HL-60 (cell line): Measurements from ENCODE around the gene RIPK3.

Source experiments
- DNase-seq, 2 experiments: peaks; one replicate each; pipeline ENCODE4 v3.0.0-alpha.2; 2010 to 2020; ENCODE audit warnings: low read depth in 1 of 2, low spot score in 1 of 2
- H3K27ac ChIP-seq: fragments of 250-450 bp; sonication (Bioruptor Pico); replicated peaks from 2 replicates; pipeline ENCODE4 v1.5.1; 2020; ENCODE audit warnings: mild to moderate bottlenecking, moderate library complexity
- H3K27me3 ChIP-seq: fragments of 250-450 bp; sonication (Bioruptor Pico); 2 replicates; pipeline ENCODE4 v1.5.1; 2021; ENCODE audit warnings: mild to moderate bottlenecking, moderate library complexity; ENCODE audit not compliant: insufficient read depth, poor library complexity, severe bottlenecking
- H3K4me3 ChIP-seq: replicated peaks from 2 replicates; pipeline ENCODE4 v1.5.1; 2011; ENCODE audit warnings: mild to moderate bottlenecking, control low read depth, low read length; ENCODE audit not compliant: insufficient read depth
- CTCF ChIP-seq: IDR thresholded peaks from one replicate; pipeline ENCODE4 v1.5.1; 2011; ENCODE audit warnings: low read length, control low read depth, inconsistent platforms; ENCODE audit not compliant: insufficient read depth
- GABPA ChIP-seq: IDR thresholded peaks from 2 replicates; pipeline ENCODE4 v1.6.1; 2012; ENCODE audit warnings: low read depth
- POLR2AphosphoS5 ChIP-seq: IDR thresholded peaks from 2 replicates; pipeline ENCODE4 v1.6.1; 2012; ENCODE audit warnings: low read depth
- REST ChIP-seq: IDR thresholded peaks from 2 replicates; pipeline ENCODE4 v1.6.1; 2012; ENCODE audit warnings: low read depth; ENCODE audit not compliant: insufficient replicate concordance
- SPI1 ChIP-seq: IDR thresholded peaks from 2 replicates; pipeline ENCODE4 v1.6.1; 2012; ENCODE audit warnings: low read depth, mild to moderate bottlenecking, borderline replicate concordance

Gene RIPK3

GRCh38 chr14:24321212-24321975 lies 18.4 kb downstream of the RIPK3 start:
- no peaks in the 10 kb centered on the region for H3K27me3 ChIP-seq
- no peak overlapping the region for H3K27ac ChIP-seq
- DNase-seq = no peak
- H3K4me3 ChIP-seq = no peak overlapping the region
- TF ChIP-seq SPI1 = no peak
- no peak for TF ChIP-seq REST
- TF ChIP-seq CTCF = no peak
- no peak for TF ChIP-seq POLR2AphosphoS5
- TF ChIP-seq GABPA = no peak

GRCh38 chr14:24317141-24317928 lies 22.5 kb downstream of the RIPK3 start:
- Histone ChIP-seq H3K27ac (no peak overlapping the region), H3K27me3 (no peaks in the 10 kb centered on the region), H3K4me3 (no peak overlapping the region)
- DNase-seq = no peak
- TF ChIP-seq GABPA = no peak
- no peak for TF ChIP-seq POLR2AphosphoS5
- no peak for TF ChIP-seq SPI1
- TF ChIP-seq CTCF = no peak
- TF ChIP-seq REST = no peak

DNA sequence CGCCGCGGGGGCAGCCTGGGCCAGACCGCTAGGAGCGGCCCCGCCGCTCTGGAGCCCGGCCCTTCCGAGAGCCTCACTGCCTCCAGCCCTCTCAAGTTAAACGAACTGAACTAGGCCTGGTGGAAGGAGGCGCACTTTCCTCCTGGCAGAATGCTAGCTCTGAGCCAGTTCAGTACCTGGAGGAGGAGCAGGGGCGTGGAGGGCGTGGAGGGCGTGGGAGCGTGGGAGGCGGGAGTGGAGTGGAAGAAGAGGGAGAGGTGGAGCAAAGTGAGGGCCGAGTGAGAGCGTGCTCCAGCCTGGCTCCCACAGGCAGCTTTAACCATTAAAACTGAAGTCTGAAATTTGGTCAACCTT lies 23.2 kb downstream of the RIPK3 start:
- Histone ChIP-seq H3K27me3 (no peaks in the 10 kb centered on the region), H3K27ac (no peak overlapping the region), H3K4me3 (no peak overlapping the region)
- DNase-seq = no peak
- TF ChIP-seq POLR2AphosphoS5 (no peak), CTCF (no peak), REST (no peak), SPI1 (no peak), GABPA (no peak)
